IMR-90 (cell line): ENCODE results near the gene ZG16B. TPM values are rescaled to one million over a fixed set of nuclear protein-coding genes. Genes with fewer than 3 reads are reported as not detected.

Source experiments
- ATAC-seq: fragments of 200-7000 bp; cut with Tn5 transposase; 2 replicates; pipeline ENCODE4 v1.9.1; 2020; ENCODE audit warnings: low read depth, mild to moderate bottlenecking, moderate library complexity
- BruUV-seq: library from RNA; stranded (reverse); fragments of 400-500 nt; replicated peaks from 2 replicates; lab custom pipeline; 2021; lab: Mats Ljungman, UMichigan
- CTCF ChIA-PET: fragments of 300-600 bp; formaldehyde crosslinking; extraction: SDS; loops from one replicate; lab custom pipeline; 2021; ENCODE audit warnings: antibody characterized with exemption; lab: Yijun Ruan, JAX
- POLR2A ChIA-PET: fragments of 300-600 bp; sonication (Branson Sonifier 250); formaldehyde crosslinking; loops from one replicate; lab custom pipeline; 2022; ENCODE audit warnings: antibody characterized with exemption; ENCODE audit not compliant: unreplicated experiment; lab: Charles Lee
- DNase-seq: peaks from one replicate; pipeline ENCODE4 v3.0.0; 2013
- H2AFZ ChIP-seq: replicated peaks from 2 replicates; pipeline ENCODE3; 2013; ENCODE audit warnings: low read length, mild to moderate bottlenecking; ENCODE audit not compliant: poor library complexity
- H2AK5ac ChIP-seq: 2 replicates; pipeline ENCODE4 v1.6.1; 2013; ENCODE audit warnings: low read depth, low read length, inconsistent platforms
- H2AK9ac ChIP-seq: replicated peaks from 2 replicates; pipeline ENCODE3; 2013; ENCODE audit warnings: mild to moderate bottlenecking, low read depth, low read length, moderate library complexity; ENCODE audit not compliant: poor library complexity
- H2BK120ac ChIP-seq: 2 replicates; pipeline ENCODE4 v1.6.1; 2013; ENCODE audit warnings: low read depth, low read length, inconsistent platforms
- H2BK15ac ChIP-seq: 3 replicates; pipeline ENCODE4 v1.6.1; 2013; ENCODE audit warnings: low read depth, low read length, inconsistent platforms
- H2BK20ac ChIP-seq: 2 replicates; pipeline ENCODE4 v1.6.1; 2013; ENCODE audit warnings: low read depth, mild to moderate bottlenecking, inconsistent platforms, low read length, moderate library complexity
- H2BK5ac ChIP-seq: 2 replicates; pipeline ENCODE4 v1.6.1; 2013; ENCODE audit warnings: mild to moderate bottlenecking, low read depth, low read length, inconsistent platforms; ENCODE audit not compliant: poor library complexity, severe bottlenecking
- H3K14ac ChIP-seq: replicated peaks from 2 replicates; pipeline ENCODE4 v1.6.1; 2013; ENCODE audit warnings: low read depth, low read length, inconsistent platforms
- H3K18ac ChIP-seq: 2 replicates; pipeline ENCODE4 v1.6.1; 2013; ENCODE audit warnings: low read depth, low read length, control low read depth
- H3K23ac ChIP-seq: 2 replicates; pipeline ENCODE4 v1.6.1; 2013; ENCODE audit warnings: low read depth, low read length, inconsistent platforms
- H3K27ac ChIP-seq: 2 replicates; pipeline ENCODE4 v1.5.1; 2013; ENCODE audit warnings: mild to moderate bottlenecking, control low read depth, low read length; ENCODE audit not compliant: insufficient read depth
- H3K27me3 ChIP-seq: 2 replicates; pipeline ENCODE4 v1.6.1; 2013; ENCODE audit warnings: low read length; ENCODE audit not compliant: control insufficient read depth, insufficient read depth
- H3K36me3 ChIP-seq: 2 replicates; pipeline ENCODE4 v1.6.1; 2013; ENCODE audit warnings: low read length, mixed read lengths; ENCODE audit not compliant: control insufficient read depth, insufficient read depth
- H3K4ac ChIP-seq: 2 replicates; pipeline ENCODE4 v1.6.1; 2013; ENCODE audit warnings: low read depth, low read length, inconsistent platforms
- H3K4me1 ChIP-seq: 2 replicates; pipeline ENCODE4 v1.6.1; 2013; ENCODE audit warnings: low read length, mixed read lengths; ENCODE audit not compliant: control insufficient read depth, insufficient read depth
- H3K4me2 ChIP-seq: 2 replicates; pipeline ENCODE4 v1.6.1; 2013; ENCODE audit warnings: low read depth, mild to moderate bottlenecking, control low read depth, low read length, moderate library complexity
- H3K4me3 ChIP-seq: 2 replicates; pipeline ENCODE4 v1.5.1; 2013; ENCODE audit warnings: low read depth, mild to moderate bottlenecking, control low read depth, low read length, moderate library complexity; ENCODE audit not compliant: insufficient read depth
- H3K56ac ChIP-seq: 2 replicates; pipeline ENCODE4 v1.6.1; 2013; ENCODE audit warnings: low read length, inconsistent platforms; ENCODE audit not compliant: insufficient read depth; ENCODE audit errors: extremely low read depth
- H3K79me1 ChIP-seq, 2 experiments: 2 replicates each; pipeline ENCODE4 v1.6.1; 2013; ENCODE audit warnings: low read length in 2 of 2, inconsistent platforms in 1 of 2, low read depth in 1 of 2
- H3K9ac ChIP-seq: 2 replicates; pipeline ENCODE4 v1.6.1; 2013; ENCODE audit warnings: low read depth, low read length, control low read depth
- H3K9me1 ChIP-seq: 2 replicates; pipeline ENCODE4 v1.6.1; 2013; ENCODE audit warnings: low read length, inconsistent platforms; ENCODE audit not compliant: insufficient read depth
- H3K9me3 ChIP-seq: 2 replicates; pipeline ENCODE4 v1.6.1; 2013; ENCODE audit warnings: low read length; ENCODE audit not compliant: control insufficient read depth, insufficient read depth
- H4K20me1 ChIP-seq: 2 replicates; pipeline ENCODE4 v1.6.1; 2013; ENCODE audit warnings: low read length, inconsistent platforms; ENCODE audit not compliant: insufficient read depth
- H4K5ac ChIP-seq: 2 replicates; pipeline ENCODE4 v1.6.1; 2013; ENCODE audit warnings: mild to moderate bottlenecking, low read depth, low read length, control low read depth
- H4K8ac ChIP-seq, 2 experiments: 2 replicates each; pipeline ENCODE4 v1.6.1; 2013; ENCODE audit warnings: low read depth in 2 of 2, low read length in 2 of 2, control low read depth in 1 of 2, inconsistent platforms in 1 of 2
- H4K91ac ChIP-seq: 2 replicates; pipeline ENCODE4 v1.6.1; 2013; ENCODE audit warnings: low read depth, low read length, inconsistent platforms; ENCODE audit not compliant: insufficient read depth
- BHLHE40 ChIP-seq: fragments of 150-350 bp; IDR thresholded peaks from 2 replicates; pipeline ENCODE4 v1.6.1; 2016; ENCODE audit warnings: mild to moderate bottlenecking, low read depth, low read length
- CEBPB ChIP-seq: IDR thresholded peaks from 2 replicates; pipeline ENCODE4 v1.6.1; 2012; ENCODE audit warnings: low read depth, low read length, improper control_type of control experiment
- FOS ChIP-seq: fragments of 150-350 bp; IDR thresholded peaks from 2 replicates; pipeline ENCODE4 v1.6.1; 2016; ENCODE audit warnings: low read depth, low read length
- MAZ ChIP-seq: IDR thresholded peaks from 2 replicates; pipeline ENCODE4 v1.6.1; 2012; ENCODE audit warnings: low read depth, mild to moderate bottlenecking, low read length, improper control_type of control experiment, moderate library complexity, borderline replicate concordance
- NFE2L2 ChIP-seq: fragments of 150-350 bp; IDR thresholded peaks from 2 replicates; pipeline ENCODE4 v1.6.1; 2016; ENCODE audit warnings: low read depth, mild to moderate bottlenecking, low read length
- RCOR1 ChIP-seq: IDR thresholded peaks from 2 replicates; pipeline ENCODE4 v1.6.1; 2012; ENCODE audit warnings: mild to moderate bottlenecking, low read length, improper control_type of control experiment; ENCODE audit not compliant: insufficient replicate concordance
- SMC3 ChIP-seq: fragments of 150-350 bp; IDR thresholded peaks from 2 replicates; pipeline ENCODE4 v1.6.1; 2016; ENCODE audit warnings: low read depth, mild to moderate bottlenecking, antibody characterized with exemption, low read length, moderate library complexity
- WGBS, 2 experiments: methylation state at CpG; one replicate each; pipeline versions ENCODE4 v1.1.5 to v1.1.7; 2013; ENCODE audit warnings: missing lambda C conversion rate in 2 of 2; ENCODE audit not compliant: insufficient read length in 1 of 2; ENCODE audit errors: extremely low coverage in 2 of 2; 5-methylcytosine and 5-hydroxymethylcytosine counted together
- dilution Hi-C: fragments of 300-500 bp; cut with HindIII; formaldehyde crosslinking; loops from one replicate; pipeline ENCODE4 v1.14.3; 2018; ENCODE audit warnings: low sequenced_read_pairs; ENCODE audit not compliant: unreplicated experiment
- in situ Hi-C: fragments of 300-500 bp; cut with MboI; formaldehyde crosslinking; loops from 3 replicates; pipeline ENCODE4 v1.14.3; 2019; ENCODE audit warnings: low sequenced_read_pairs, inconsistent platforms, mixed read lengths
- intact Hi-C: fragments of 100-400 bp; cut with micrococcal nuclease; formaldehyde crosslinking; loops from 2 replicates; pipeline ENCODE4 v1.10.0; 2022
- polyA plus RNA-seq, 3 experiments: library from polyadenylated mRNA; depleted of rRNA; stranded (reverse); fragments of >200 nt; gene quantifications; 2 replicates each; pipeline ENCODE4 v1.2.3, GENCODE V29; 2012; ENCODE audit warnings: low replicate concordance in 1 of 3
- total RNA-seq: library from RNA; depleted of rRNA; stranded (reverse); fragments of >200 nt; gene quantifications from 2 replicates; pipeline ENCODE4 v1.2.3, GENCODE V29; 2012

Gene ZG16B
- total and polyA plus RNA-seq, 2 of the 4 experiments (the other 2 are of a cell fraction) = 0.54 to 0.65 TPM

- TF ChIP-seq BHLHE40 (no peak), FOS (no peak), CEBPB (no peak), NFE2L2 (no peak), RCOR1 (no peak), MAZ (no peak), SMC3 (no peak)
- no peaks in the 10 kb centered on the region for H4K20me1 ChIP-seq
- H3K56ac ChIP-seq = no peak overlapping the region
- H3K27ac ChIP-seq = no peak overlapping the region
- H3K9ac ChIP-seq = no peak overlapping the region
- no peak overlapping the region for H2AK9ac ChIP-seq
- WGBS, 2 experiments = 14 to 100% methylated on average over 2 of the region's 3 CpGs
- in situ Hi-C loops (no loop called here), dilution Hi-C loops (no loop called here), intact Hi-C loops (no loop called here)
- BruUV-seq = no TSS peak
- H3K4me3 ChIP-seq = no peak overlapping the region
- no peak overlapping the region for H4K91ac ChIP-seq
- no peak overlapping the region for H2AK5ac ChIP-seq
- peaks cover 69% of the 10 kb centered on the region for H3K27me3 ChIP-seq
- H3K79me1 ChIP-seq = no peaks in the 10 kb centered on the region
- H3K23ac ChIP-seq = no peak overlapping the region
- H3K4ac ChIP-seq = no peak overlapping the region
- ATAC-seq (no peak), DNase-seq (no peak)
- H3K4me2 ChIP-seq = no peak overlapping the region
- H4K5ac ChIP-seq = no peak overlapping the region
- no peak overlapping the region for H3K18ac ChIP-seq
- H2BK5ac ChIP-seq = no peak overlapping the region
- H3K14ac ChIP-seq = no peak overlapping the region
- CTCF ChIA-PET = no interaction called here
- no peak overlapping the region for H2AFZ ChIP-seq
- H2BK20ac ChIP-seq = no peak overlapping the region
- H3K9me3 ChIP-seq = no peaks in the 10 kb centered on the region
- no peak overlapping the region for H2BK120ac ChIP-seq
- H3K9me1 ChIP-seq = no peaks in the 10 kb centered on the region
- H3K4me1 ChIP-seq = no peaks in the 10 kb centered on the region
- H4K8ac ChIP-seq = no peak overlapping the region
- no peak overlapping the region for H2BK15ac ChIP-seq
- H3K36me3 ChIP-seq = no peaks in the 10 kb centered on the region
- POLR2A ChIA-PET = no interaction called here
These were observed 43.3 kb upstream of the ZG16B start for GRCh38 chr16:2786826-2787151.
